G401.6 (cell line): ENCODE measurements around the gene ARID5B.

ENCODE experiments used
- FAIRE-seq: peaks from 2 replicates; lab custom pipeline; 2012; peaks lifted over from hg19 to GRCh38; lab: Jason Lieb, UNC

ARID5B gene

DNA sequence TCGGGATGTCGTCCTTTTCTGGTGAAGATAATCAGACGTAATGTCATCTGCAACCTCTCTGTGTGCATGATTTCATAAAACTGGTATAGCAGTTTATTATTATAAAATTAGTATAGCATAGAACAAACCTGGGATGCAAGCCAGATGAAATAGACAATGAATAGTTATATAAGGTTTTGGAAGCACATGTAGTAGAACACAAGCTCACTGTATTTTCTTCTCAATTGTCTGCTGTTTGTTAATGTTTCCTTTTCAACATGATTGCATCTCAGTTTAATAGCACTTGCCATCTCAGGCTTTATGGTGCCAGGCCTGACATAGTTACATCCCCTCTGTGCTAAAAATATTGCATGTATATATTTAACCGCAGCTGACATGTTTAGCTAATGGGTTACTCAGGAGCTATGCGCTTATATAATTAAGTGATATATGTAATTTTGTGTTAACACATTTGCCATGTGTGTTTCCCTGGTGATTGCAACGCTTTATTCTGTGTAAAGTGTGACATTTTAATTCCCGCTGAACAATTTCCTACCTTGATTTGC, 132.7 kb downstream of the ARID5B start:
- no peak for FAIRE-seq

DNA sequence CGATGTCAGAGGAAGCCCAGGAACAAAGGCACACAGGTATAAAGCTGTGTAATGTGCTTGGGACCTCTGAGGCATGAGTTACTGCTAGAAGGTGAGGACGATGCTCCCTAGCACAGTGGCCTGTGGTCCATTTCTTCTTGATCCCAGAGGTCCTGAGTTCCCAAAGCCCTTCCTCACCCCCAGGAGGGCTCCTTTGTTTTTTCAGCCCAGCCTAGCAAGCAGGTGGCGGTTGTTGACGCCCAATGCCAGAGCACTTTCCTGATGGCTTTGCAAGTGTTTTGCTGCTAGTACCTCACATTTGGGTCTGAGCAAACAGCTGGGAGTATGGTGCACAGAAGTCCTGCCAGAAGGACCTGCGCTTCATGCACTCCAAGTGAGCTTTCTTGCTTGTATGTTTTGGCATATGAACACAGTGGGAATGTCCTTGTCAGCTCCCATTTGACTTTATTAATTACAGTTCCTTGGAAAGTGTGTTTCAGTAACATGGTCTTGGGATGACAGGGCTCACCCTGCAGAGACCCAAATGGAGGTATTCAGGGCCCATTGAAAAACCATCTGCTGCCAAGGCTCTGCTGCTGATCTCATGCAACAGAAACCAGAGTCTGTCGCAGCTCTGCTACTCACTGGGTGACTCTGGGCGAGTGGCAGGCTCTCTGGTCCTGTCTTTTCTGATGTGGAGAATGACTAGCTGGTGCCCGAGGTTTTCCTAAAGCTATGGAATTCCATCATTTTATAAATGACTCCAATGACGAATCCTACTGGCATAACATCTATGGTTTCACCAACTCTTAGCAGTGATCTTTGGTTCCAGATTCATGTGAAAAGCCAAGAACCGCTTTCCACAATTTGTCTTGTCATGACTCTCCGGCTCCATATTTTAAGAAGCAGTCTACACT, 134.9 kb downstream of the ARID5B start:
- no peak for FAIRE-seq

DNA sequence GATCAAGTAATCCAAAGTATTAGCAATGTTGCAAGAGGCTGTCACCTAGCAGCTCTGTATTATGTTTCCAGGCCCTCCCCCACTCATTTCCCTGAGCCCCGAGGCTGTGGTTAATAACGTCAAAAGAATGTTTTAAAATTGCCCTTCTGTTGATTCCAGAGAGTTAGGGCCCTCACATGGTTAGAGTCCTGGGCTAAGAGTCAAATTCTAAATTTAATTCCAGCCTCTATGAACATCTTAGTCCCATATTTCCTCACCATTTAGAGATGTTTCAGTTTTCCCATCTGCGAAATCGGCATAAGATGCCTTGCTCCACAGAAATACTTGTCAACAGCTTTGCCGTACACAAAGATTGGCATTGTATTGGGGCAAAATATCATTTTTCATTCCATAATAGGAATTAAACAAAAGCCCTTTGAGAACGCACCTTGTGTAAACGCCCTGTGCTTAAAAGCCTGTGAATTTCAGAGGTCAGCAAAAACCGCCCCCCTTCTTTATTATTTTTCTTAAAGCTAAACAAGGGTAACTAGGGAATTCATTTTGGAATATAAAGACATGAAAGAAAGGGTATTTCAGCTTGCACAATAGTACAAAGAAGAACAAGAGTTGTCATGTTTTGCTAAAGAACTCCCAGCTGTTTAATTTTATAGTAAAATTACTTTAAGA, 135.8 kb downstream of the ARID5B start:
- no peak for FAIRE-seq

DNA sequence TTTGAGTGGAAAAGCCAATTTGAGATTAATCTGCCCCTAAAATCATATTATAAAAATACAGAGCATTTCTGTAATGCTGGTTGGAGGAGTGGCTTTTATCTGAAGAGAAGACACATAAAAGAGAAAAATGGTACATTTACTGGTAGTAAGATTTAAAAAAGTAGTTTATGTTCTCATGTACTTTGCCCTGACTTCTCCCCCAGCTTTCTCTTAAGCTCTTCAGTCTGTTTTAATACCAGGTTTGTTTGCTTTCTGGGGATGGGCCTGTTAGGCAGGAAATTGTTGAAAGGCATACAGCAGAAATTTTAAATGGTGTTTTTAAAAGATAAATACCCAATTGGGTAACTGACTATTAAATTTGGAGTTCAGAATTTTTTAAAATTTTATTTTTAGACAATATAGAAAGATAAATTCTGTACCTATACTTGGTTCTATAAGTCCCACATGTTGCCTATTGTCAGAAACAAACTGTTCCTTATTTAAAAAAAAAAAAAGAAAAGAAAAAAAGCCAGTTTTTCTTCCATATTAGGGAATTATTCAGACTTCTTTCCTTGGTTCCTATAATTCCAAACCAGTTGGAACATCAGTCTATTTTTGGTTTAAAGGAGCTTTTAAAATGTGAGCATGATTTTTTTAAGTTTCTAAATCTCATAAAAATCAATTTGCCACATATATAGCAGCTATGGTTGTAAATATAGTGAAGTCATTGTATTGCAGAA, 136.6 kb downstream of the ARID5B start:
- FAIRE-seq = no peak

DNA sequence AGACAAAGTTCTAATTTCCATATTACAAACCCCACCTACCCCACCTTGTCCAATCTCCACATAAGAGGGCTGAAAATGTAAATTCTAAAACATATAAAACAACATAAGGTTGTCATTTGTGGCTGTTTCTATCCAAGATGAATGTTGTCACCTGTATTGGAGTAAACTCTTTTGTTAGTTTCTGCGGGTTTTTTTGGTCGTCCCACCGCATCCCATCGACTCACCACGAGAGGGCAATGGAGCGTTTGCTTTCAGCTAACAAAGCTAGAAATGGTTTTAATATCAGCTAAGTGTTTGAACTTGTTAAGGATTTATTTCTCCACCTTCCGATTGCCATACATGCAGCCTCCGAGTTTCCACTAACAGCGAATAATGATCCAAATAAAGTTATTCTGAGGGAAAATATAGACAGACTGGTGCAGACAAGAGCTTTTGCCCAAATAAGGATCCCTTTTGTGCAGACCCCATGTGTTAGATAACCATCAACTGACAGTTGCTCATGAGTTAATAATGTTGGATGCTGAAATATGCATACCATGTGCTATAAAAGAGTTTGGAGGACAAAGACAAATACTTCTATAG, 137.2 kb downstream of the ARID5B start:
- no peak for FAIRE-seq

DNA sequence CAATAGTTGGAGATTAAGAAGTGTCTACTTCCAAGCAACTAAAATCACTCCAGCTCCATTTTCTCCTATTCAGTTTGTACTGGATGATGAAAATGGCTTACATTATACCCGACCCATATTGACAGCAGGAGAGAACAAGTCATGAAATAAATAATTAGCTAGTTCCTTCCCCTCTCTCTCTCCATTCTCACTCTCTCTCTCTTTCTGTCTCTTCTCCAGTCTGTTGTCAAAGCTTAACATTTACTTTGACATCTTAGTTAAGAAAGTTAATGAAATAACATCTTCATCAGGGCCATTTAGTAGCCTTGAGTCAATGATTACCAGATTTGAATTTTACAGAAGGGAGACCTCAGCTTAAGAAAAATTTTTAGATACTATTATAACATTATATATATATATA, 138.5 kb downstream of the ARID5B start:
- FAIRE-seq = no peak

DNA sequence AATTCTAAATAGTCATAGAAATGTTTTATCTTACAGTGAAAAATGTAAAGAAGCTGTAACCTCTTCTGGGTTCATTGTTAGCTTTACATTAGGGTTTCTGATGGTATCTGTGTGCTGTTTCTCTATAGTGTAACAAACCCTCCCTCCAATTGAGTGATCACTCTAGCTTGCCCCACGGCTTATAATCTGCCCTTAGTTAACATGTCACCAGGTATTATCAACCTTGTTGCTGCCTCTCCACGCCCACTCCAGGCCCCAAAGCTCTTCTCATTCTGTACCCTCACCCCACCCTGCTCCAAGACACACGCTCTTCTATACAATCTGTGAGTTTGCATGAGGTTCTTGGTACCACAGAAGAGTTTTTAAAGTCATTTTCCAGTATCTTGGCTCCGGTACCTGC, 139.4 kb downstream of the ARID5B start:
- FAIRE-seq = no peak

DNA sequence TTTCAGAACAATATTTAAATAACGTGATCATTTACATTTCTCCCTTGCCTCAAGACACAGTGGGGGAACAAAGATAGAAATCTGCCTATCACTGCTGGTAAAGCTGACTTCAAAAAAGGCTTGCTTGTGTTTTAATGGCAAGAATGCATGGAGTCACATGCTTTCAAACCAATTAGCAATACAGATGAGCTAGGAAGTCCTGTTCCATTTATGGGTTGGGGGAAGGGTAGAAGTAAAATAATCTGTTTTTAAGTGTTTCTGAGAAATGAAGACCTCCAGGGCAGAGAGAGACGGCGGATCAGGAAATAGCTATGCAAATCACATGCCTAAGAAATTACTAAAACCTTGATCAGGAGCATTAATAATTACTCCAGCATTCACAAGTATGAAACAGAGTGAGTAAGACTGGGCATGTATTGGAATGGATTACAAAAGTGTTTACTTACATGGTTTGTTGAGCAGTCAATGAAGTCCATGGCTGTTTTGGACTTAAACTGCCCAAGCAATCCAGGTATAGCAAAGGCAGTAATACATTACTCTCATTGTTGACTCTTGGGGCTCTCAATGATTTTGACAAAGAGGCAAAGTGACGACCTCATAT, 142.0 kb downstream of the ARID5B start:
- no peak for FAIRE-seq

DNA sequence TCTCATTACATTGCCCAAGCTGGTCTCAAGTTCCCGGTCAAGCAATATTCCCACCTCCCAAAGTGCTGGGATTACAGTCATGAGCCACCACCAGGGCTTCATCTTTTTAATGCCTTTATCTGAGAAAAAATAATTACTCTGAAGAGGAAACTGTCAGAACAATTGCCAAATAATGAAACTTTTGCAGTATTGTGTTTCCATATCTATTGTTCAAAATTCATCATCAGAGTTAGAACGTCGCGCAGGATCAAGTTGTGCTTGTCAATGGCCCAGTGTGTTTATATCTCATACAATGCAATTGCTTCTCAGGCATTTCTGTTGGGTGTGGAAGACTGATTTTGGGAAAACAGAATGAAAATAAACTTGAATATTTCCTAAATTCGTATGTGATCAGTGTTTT, 143.1 kb downstream of the ARID5B start:
- FAIRE-seq = no peak

DNA sequence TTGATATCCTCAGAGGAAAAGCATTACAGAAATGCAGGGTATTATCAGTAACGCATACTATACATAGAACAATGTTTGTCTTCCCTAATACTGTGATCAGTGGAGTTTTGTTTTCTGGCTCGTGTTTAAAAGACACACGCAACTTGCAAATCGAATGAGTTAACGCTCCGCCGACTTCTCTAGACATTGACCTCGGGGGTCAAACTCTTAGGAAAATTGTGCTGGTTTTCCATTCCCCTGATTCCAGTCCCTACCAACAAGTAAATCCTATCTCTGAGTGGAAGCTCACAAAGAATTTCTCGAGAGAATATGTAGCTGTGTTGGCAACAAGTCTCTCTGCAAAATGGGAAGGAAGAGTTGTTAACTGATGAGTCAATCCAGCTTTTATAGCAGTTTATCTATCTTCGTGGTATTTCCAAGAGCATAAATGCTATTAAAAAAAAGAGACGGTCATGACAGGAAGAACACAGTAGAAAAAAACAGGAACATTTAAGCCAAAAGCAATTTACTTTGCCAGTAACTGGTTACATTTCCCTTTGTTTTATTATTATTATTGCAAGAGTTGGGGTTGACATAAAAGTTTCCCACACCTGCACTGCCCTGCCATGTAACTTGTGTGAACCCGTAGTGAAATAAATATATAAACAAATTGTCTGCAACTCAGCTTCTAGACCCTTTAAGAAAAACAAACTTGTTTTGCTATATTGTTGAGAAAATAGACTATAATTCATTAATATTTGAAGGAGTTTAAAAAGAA, 144.4 kb downstream of the ARID5B start:
- no peak for FAIRE-seq

DNA sequence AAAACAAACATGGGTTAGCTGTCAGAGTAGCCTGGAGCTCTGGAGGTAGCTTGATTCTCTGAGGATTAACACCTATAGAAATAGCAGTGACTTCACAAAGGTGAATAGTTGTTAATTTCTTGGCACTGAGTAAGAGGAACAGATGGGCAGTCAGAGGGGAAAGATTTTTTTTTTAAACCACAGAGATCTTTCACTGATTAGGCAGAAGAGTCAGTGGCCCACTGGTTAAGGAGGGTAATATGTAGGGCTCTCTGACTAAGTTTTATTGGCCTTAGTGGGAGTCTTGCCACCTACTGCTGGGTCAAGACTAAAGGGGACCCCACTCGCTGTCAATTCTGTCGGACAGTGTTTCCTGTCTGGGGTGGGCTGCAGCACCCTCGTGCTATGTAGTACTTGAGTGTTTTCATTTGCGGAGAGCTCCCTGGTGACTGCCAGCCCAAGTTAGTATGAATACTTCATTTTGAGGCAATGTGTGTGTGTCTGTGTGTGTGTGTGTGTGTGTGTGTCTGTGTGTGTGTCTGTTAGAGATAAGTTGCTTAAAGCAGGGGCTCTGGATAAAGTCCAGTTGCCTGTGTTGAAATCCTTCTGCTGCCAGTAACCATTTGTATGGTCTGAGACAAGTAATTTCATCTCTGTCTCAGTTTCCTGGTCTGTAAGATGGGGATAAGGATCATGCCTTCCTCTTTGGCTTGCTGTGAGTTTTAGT, 145.2 kb downstream of the ARID5B start:
- no peak for FAIRE-seq

DNA sequence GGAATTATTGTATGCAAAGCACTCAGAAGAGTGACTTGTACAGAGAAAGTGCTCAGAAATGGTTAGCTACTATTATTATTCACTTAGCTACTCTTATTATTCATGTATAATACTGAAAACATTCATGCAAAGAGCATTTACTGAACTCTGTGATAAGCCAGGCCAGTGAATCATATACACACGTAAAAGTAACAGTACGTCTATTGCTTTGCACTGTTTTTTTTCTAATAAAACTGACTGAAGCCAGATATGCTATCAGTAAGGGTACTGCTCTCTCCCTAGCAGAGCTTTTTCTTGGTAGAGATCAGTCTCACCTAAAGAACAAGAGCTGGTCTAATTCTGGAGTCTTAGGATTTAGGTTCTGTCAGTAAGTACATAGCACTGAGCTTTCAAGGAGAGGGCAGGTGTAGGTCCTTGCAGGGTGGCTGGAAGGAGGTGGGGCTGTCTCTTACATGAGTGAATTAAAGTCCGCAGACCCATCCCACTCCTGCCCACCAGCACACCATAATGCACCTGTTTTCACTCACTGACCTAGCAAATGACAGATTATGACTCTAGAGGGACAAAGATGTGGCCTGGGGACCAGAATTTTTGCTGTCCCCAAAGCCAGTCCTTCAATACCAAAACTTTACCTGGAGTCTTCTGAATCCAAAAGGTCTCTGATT, 145.9 kb downstream of the ARID5B start:
- no peak for FAIRE-seq

DNA sequence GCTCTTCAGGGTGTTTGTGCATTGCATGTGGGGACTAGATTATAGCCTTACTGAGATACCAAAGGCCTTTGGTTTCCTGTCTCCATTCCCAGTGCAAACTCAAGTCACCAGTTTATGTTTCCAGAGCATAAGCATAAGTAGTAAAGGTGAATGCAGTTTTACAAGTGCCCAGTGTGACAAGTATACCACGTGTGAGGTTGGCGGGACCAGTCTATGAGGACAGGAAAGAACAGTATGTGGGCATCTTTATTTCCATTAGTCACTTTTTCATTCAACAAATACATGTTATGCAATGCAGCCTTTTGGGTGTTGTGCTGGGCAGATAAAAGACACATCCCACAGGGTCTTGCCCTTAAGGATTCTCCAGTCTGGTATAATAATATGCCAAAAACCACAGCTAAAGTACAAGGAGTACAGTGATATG, 146.5 kb downstream of the ARID5B start:
- no peak for FAIRE-seq

DNA sequence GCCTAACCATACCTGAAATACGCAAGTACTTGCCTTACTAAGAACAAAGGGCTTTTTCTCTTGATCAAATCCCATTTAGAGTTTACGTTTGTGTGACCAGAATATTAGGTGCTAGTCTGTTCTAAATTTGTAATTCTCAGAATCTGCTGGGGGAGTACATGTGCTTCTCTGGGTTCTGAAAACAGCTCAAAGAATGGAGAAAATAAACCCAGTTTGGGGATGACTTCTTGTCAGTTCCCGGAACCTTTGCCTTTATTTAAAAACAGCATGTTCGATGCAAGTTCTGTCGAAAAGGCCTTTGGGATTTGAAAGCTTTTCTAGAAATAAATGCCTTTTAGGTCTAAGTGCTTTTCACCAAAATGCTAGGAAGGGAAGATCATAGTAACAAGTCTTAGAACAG, 147.0 kb downstream of the ARID5B start:
- FAIRE-seq = no peak

DNA sequence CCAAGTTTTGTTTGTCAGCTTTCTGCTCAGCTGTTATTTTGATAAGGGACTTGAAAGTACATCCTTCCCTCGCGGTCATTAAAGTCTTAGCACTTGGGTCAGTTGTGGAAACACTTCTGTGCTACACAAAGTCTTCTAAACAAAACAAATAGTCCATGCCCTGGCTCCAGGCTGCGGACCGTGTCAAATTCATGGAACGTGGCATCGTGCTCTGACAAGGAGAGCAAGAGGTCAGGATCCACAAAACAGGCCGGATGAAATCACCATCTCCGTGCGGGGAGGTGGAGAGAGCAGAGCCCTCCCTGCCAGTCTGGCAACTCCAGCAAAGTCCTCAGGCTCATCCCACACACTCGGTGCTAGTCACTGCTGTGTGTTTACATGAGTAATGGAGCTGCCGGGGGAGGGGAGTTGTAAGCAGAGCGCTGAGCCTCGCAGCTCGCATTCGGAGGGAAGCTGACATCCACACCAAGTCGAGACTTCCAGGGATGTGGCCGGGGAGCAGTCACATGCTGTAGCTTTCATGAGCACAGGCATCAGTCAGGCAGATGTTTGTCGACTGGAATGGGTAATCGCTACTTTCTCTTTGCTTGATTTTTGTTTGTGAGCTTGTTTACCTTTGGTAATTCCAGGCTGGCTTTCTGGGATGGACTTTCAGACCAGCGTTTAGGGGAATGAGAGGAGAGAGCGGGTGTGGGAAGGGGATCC, 147.6 kb downstream of the ARID5B start:
- FAIRE-seq = no peak

DNA sequence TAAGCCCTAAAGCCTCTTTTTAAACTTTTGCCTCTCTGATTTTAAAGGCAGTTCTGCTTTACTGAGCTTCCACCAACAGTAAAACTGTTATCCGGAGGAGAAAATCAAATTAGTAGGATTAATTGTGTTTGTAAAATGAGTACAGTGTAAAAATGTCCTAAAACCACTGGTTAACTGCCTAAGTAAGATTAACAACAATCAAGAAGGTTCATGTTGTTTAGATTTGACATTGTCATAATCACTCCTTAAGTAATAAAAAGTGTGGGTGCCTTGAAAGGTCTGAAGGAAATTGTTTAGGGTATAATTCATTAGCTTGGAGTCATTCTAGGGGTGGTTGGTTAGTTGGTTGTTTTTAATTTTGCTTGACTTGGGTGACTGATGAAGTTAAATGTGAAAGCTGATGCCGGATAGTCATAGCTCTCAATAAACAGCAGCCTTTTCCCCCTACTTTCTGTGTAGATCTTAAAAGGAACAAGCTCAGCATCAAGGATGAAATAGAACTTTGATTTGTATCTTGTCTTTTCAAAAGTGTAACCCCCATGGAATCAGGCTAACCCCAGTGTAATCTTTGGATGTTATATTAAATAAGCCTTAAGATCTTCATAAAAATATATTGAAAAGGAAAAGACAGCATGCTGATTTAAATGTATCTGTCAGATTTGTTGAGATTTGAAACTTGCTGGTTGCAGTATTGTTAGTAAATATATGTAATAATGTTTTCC, 148.3 kb downstream of the ARID5B start:
- FAIRE-seq = no peak

DNA sequence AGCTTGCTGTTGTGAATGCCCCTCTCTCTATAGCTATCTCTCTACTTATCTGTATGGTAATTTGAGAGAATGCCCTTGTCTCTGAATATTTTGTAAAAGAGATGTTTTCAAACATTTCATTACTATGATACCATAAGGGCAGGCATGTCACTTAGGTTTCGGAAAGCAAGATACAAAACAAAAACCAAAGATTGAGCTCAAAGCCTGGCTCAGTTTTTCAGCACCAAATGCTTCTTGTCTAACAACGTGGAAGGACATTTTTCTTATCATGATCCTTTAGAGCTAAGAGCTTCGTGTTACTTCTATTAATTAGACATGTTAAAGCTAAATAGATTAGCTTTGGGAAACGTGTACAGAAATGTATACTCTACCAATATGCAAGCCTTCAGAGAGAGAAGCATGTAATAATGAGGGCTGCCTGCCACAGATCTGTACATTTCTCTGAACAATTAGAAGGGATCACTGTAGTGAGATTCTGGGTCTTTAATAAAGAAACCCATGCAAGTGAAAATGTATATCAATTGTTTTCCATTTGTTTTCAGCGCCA, 148.9 kb downstream of the ARID5B start:
- FAIRE-seq = no peak

DNA sequence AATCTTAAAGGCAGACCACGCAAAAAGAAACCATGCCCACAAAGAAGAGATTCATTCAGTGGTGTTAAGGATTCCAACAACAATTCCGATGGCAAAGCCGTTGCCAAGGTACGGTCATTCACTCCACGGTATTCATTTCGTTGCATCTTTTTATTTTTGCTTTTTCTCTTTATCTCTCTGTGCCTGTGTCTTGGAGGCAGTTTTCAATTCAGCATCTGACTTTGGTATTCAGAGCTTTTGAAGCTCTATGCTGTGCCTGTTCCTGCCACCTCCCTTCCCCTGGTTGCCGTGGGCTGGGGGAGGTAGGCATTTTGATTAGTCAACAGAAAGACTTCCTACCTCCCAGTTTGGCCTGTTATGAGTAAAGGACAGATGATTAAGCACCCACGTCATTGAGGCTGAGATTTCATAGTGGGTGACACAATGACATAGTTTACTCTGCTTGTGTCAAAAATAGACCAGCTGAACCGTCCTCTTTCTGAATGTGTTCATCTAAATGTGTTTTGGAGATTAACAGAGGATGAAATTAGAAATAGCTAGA, 149.5 kb downstream of the ARID5B start:
- FAIRE-seq = no peak
